DND-41 (cell line): ENCODE results near the gene NRG2.

ENCODE experiments used
- ATAC-seq: fragments of 200-7000 bp; cut with Tn5 transposase; 3 replicates; pipeline ENCODE4 v1.9.1; 2021; ENCODE audit warnings: low read depth; ENCODE audit not compliant: insufficient read depth
- DNase-seq: peaks from one replicate; pipeline ENCODE4 v3.0.0-alpha.2; 2020
- H2AFZ ChIP-seq: 2 replicates; pipeline ENCODE4 v1.6.0; 2012; ENCODE audit warnings: low read depth, low read length
- H3K27ac ChIP-seq: 2 replicates; pipeline ENCODE4 v1.5.1; 2012; ENCODE audit warnings: low read length, inconsistent platforms
- H3K27me3 ChIP-seq: fragments of 200-600 bp; sonication (generic); 2 replicates; pipeline ENCODE4 v1.6.0; 2012; ENCODE audit warnings: low read length, mild to moderate bottlenecking, inconsistent platforms; ENCODE audit not compliant: insufficient read depth, poor library complexity
- H3K36me3 ChIP-seq: 2 replicates; pipeline ENCODE4 v1.5.1; 2012; ENCODE audit warnings: low read length, inconsistent platforms; ENCODE audit not compliant: insufficient read depth
- H3K4me1 ChIP-seq: 2 replicates; pipeline ENCODE4 v1.5.1; 2012; ENCODE audit warnings: mild to moderate bottlenecking, low read length; ENCODE audit not compliant: insufficient read depth
- H3K4me2 ChIP-seq: 2 replicates; pipeline ENCODE4 v1.6.0; 2012; ENCODE audit warnings: mild to moderate bottlenecking, moderate library complexity, low read length, inconsistent platforms; ENCODE audit not compliant: insufficient read depth
- H3K4me3 ChIP-seq, 2 experiments: fragments of 200-600 bp in 1 of 2; shearing (Covaris generic) in 1 of 2; 2 replicates each; pipeline ENCODE4 v1.5.1; 2012 to 2016; ENCODE audit warnings: inconsistent platforms in 2 of 2, low read length in 2 of 2, mild to moderate bottlenecking in 2 of 2, low read depth in 1 of 2, moderate library complexity in 1 of 2
- H3K79me2 ChIP-seq: 2 replicates; pipeline ENCODE4 v1.6.0; 2012; ENCODE audit warnings: low read length, inconsistent platforms; ENCODE audit not compliant: insufficient read depth
- H3K9ac ChIP-seq: 2 replicates; pipeline ENCODE4 v1.6.0; 2012; ENCODE audit warnings: low read depth, mild to moderate bottlenecking, inconsistent platforms, low read length, moderate library complexity
- H3K9me3 ChIP-seq: 2 replicates; pipeline ENCODE4 v1.5.1; 2012; ENCODE audit warnings: low read length, moderate library complexity, mild to moderate bottlenecking, inconsistent platforms; ENCODE audit not compliant: insufficient read depth, severe bottlenecking
- H4K20me1 ChIP-seq: 2 replicates; pipeline ENCODE4 v1.6.0; 2012; ENCODE audit warnings: low read length; ENCODE audit not compliant: insufficient read depth
- EZH2 ChIP-seq: IDR thresholded peaks from 3 replicates; pipeline ENCODE4 v1.6.1; 2012; ENCODE audit warnings: borderline replicate concordance, low read depth, mild to moderate bottlenecking, moderate library complexity, low read length, inconsistent platforms; ENCODE audit not compliant: severe bottlenecking
- TF ChIP-seq, protein P1 (sequence below): IDR thresholded peaks from 2 replicates; pipeline ENCODE4 v1.5.1; 2012; ENCODE audit warnings: borderline replicate concordance, low read length, moderate library complexity, mild to moderate bottlenecking; ENCODE audit not compliant: poor library complexity, severe bottlenecking; ENCODE audit errors: extremely low read depth

Gene NRG2

DNA sequence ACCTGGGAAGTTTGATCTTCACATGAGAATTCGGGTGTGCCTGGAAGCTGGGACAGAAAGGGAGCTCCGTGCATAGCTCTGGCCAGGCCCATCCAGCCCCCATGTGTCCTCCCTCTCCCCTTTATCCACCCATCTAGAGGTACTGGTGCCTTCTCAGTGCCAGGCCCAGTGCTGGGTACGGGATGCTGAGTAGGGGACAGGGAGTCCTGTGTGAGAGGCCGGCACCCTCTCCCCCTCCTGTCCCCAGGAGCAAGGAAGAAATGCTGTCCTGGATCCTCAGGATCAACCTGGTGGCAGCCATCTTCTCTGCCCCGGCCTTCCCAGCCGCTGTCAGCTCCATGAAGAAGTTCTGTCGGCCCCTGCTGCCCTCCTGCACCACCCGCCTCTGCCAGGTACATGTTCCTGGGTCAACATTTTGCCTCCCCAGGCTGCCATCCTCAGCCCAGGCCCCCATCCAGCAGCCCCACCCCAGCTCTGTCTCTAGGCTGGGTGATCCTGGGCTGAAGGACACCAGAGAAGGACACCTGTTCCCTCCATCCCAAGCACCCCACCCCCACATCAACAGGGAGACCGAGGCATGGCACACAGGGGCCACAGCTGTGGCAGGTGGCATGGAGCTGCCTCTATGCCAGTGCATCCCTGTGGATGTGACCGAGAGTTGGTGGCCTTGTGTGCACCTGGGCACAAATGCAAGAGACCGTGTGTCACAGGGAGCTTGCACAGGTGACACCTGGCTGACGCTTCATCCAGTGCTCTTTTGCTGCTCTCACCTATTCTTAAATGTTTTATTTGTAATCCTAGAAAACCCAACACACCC, 204.5 kb downstream of the NRG2 start:
- Histone ChIP-seq H3K4me2 (no peak overlapping the region), H4K20me1 (no peaks in the 10 kb centered on the region), H3K79me2 (no peaks in the 10 kb centered on the region), H3K9me3 (no peaks in the 10 kb centered on the region), H2AFZ (no peak overlapping the region), H3K4me1 (no peaks in the 10 kb centered on the region), H3K36me3 (no peaks in the 10 kb centered on the region), H3K27me3 (no peaks in the 10 kb centered on the region), H3K9ac (no peak overlapping the region), H3K27ac (no peak overlapping the region), H3K4me3 (no peak overlapping the region)
- TF ChIP-seq, protein P1, sequence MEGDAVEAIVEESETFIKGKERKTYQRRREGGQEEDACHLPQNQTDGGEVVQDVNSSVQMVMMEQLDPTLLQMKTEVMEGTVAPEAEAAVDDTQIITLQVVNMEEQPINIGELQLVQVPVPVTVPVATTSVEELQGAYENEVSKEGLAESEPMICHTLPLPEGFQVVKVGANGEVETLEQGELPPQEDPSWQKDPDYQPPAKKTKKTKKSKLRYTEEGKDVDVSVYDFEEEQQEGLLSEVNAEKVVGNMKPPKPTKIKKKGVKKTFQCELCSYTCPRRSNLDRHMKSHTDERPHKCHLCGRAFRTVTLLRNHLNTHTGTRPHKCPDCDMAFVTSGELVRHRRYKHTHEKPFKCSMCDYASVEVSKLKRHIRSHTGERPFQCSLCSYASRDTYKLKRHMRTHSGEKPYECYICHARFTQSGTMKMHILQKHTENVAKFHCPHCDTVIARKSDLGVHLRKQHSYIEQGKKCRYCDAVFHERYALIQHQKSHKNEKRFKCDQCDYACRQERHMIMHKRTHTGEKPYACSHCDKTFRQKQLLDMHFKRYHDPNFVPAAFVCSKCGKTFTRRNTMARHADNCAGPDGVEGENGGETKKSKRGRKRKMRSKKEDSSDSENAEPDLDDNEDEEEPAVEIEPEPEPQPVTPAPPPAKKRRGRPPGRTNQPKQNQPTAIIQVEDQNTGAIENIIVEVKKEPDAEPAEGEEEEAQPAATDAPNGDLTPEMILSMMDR = no peak
- TF ChIP-seq EZH2 = no peak
- ATAC-seq (no peak), DNase-seq (no peak)

- H3K4me1 ChIP-seq = no peaks in the 10 kb centered on the region
- no peak overlapping the region for H3K9ac ChIP-seq
- no peak overlapping the region for H2AFZ ChIP-seq
- H3K27me3 ChIP-seq = no peaks in the 10 kb centered on the region
- ATAC-seq (no peak), DNase-seq (no peak)
- no peak overlapping the region for H3K4me2 ChIP-seq
- no peaks in the 10 kb centered on the region for H3K9me3 ChIP-seq
- TF ChIP-seq EZH2 = no peak
- TF ChIP-seq, protein P1 = no peak
- no peaks in the 10 kb centered on the region for H3K79me2 ChIP-seq
- H3K4me3 ChIP-seq = no peak overlapping the region
- H3K36me3 ChIP-seq = no peaks in the 10 kb centered on the region
- no peak overlapping the region for H3K27ac ChIP-seq
- no peaks in the 10 kb centered on the region for H4K20me1 ChIP-seq
Measured at GRCh38 chr5:139837711-139838380, 205.3 kb downstream of the NRG2 start.

DNA sequence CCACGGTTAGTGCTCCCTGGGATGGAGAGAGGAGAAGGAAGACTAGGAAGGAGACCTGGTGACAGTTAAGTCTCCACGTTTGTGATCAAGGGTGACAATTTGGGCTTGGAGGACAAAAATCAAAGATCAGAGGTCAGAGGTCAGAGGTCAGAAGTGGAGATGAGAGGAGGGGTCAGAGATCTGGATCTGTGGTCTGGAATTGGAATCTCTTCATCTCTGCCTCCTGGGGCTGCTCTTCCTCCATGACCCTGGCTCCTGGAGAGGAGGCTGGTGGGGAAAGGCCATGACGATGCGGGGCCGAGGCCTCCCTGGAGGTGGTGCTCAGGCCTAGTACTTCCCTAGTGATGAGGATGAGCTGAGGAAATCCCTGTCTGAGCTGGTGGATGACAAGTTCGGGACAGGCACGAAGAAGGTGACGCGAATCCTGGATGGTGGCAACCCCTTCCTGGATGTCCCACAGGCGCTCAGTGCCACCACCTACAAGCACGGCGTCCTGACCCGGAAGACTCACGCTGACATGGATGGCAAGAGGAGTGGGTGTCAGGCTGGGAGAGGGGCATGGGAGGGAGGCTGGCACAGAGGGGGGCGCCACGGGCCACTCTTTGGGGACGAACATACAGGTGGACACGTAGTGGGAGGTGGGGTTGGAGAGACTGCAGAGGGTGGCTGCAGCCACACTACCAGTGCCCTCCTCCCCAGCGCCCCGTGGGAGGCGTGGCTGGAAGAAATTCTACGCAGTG, 206.5 kb downstream of the NRG2 start:
- H4K20me1 ChIP-seq = no peaks in the 10 kb centered on the region
- no peaks in the 10 kb centered on the region for H3K79me2 ChIP-seq
- H3K4me3 ChIP-seq = no peak overlapping the region
- no peaks in the 10 kb centered on the region for H3K4me1 ChIP-seq
- H3K36me3 ChIP-seq = no peaks in the 10 kb centered on the region
- ATAC-seq = no peak
- H3K27me3 ChIP-seq = peaks cover 3% of the 10 kb centered on the region
- H3K9ac ChIP-seq = no peak overlapping the region
- TF ChIP-seq EZH2 = no peak
- TF ChIP-seq, protein P1 = no peak
- H3K9me3 ChIP-seq = no peaks in the 10 kb centered on the region
- no peak overlapping the region for H3K4me2 ChIP-seq
- DNase-seq = no peak
- no peak overlapping the region for H2AFZ ChIP-seq
- H3K27ac ChIP-seq = no peak overlapping the region
